ENCODE results near the gene DCAF7.

Gene DCAF7

DNA sequence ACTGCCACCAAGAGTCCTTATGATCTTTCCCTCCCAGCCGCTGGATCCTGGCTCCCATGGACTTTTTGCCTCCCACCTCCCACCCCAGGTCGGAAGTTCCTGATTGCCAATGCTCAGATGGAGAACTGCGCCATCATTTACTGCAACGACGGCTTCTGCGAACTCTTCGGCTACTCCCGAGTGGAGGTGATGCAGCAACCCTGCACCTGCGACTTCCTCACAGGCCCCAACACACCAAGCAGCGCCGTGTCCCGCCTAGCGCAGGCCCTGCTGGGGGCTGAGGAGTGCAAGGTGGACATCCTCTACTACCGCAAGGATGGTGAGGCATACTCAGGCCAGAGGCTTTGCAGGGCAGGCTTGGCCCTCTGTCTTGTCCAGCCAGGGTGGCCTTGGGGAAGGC is 26.2 kb upstream of the DCAF7 start:
- no peak for DNase-seq (ENCODE audit: low spot score)

DNA sequence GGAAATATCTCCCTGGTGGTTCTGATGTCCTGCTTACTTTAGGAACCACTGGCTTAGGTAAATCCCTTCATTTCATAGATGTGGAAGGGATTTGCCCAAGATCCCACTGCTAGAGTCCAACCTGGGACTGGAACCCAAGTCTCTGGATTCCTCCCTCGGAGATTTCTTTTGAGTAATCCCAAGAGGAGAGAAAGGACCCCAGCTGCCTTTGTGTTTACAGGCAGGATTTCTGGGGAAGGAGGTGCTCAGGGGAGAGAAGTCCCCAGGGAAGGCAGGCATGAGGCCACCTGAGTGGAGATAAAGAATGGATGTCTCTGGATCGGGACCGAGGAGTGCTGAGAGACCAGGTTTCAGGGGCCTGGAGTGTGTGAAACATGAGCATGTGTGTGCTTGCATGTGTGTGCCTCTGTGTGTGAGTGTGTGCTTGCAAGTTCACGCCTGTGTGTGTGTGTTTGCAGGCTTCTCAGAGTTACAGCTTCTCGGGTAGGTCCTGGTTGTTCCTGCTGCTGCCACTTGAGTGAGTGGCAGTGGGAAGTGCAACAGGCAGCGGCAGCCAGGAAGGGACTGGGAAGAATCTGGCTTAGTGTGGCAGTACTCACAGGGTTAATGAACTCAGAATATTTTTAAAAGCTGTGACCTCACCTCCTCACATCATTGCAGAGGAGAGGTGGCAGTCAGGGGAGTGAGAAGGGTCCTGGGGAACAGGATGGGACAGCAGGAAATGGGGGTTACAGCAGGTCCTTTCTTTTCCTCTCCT is 24.9 kb upstream of the DCAF7 start:
- no peak for DNase-seq (ENCODE audit: low spot score)

DNA sequence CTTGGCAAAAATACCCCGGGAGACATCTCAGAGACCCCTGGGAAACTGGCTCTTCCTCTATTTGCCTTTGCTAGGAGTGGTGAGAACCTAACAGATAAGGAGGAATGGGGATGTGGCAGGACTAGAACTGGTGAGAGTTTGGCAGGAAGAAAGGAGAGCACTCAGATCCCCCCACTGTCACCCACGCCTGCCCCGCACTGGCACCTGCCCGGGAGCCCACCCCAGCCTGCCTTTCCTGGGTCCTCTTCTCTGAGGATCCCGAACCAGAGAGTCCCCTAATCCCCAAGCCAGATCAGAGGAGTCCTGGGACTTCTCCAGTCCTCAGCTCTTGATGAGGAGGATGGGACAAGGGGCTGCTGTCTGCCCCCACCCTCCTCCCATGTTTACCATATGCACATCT is 23.4 kb upstream of the DCAF7 start:
- no peak for DNase-seq (ENCODE audit: low spot score)

DNA sequence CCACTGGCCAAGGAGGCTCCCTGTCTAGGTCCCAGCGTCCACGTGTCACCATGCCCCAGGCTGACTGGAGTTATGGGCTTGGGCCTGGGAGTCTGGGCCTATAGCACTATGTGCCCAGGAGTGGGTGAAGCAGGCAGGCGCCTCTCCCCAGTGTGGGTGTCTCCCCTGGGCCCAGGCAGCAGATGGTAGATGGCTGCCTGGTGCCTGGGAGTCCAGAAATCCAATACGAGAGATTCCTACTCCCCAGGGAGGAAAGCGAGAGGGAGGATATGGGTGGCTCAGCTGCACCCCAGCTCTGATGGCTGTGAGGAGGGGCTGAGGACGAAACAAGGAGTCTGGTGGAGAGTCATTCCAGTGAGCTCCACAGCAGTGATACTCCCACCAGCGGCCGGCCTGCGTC is 22.1 kb upstream of the DCAF7 start:
- DNase-seq (ENCODE audit: low spot score) = no peak

DNA sequence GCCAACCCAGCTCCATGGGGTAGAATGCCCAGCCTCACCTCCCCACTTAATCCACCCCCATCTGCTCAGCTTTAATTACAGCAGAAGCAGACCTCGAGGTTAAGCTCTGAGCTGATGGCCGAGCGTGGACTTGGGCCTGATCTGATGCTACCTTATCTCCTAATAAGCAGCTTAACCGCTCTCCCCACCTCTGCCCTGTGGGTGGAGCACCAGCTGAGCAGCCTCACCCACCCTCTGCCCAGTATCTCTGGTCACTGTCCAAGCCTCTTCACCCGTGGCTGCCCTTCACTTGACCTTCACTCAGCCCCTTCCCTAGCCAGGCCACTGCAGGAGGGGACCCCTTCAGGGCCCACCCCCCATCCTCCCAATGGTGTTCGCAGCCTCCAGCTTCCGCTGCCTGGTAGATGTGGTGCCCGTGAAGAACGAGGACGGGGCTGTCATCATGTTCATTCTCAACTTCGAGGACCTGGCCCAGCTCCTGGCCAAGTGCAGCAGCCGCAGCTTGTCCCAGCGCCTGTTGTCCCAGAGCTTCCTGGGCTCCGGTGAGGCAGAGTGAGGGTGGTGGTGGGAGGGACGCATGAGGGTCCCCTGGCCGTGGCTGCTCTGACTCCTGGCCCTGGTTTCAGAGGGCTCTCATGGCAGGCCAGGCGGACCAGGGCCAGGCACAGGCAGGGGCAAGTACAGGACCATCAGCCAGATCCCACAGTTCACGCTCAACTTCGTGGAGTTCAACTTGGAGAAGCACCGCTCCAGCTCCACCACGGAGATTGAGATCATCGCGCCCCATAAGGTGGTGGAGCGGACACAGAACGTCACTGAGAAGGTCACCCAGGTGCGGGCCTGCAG is 20.3 kb upstream of the DCAF7 start:
- no peak for DNase-seq (ENCODE audit: low spot score)

DNA sequence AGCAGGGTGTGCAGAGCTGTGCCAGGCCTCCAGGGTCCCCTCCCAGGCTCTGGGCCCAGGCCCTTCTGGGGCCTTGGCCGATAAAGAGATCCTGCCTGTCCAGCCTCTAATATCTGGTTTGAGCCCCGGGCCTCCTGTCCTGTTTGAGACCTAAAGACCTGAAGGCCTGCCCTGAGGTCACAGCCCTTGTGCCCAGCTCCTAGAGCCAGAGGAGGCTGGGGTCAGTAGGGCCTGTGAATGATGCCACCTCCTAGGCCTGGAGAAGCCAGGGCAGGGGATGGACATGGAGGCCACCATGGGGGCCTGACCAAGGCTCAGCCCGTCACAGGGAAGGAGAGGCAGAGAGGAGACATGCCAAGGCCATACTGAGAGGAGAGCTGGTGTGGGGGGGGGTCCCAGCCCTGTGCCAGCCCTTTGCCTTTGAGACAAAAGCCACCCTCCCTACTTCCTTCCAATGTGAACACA is 19.7 kb upstream of the DCAF7 start:
- DNase-seq (ENCODE audit: low spot score) = no peak

DNA sequence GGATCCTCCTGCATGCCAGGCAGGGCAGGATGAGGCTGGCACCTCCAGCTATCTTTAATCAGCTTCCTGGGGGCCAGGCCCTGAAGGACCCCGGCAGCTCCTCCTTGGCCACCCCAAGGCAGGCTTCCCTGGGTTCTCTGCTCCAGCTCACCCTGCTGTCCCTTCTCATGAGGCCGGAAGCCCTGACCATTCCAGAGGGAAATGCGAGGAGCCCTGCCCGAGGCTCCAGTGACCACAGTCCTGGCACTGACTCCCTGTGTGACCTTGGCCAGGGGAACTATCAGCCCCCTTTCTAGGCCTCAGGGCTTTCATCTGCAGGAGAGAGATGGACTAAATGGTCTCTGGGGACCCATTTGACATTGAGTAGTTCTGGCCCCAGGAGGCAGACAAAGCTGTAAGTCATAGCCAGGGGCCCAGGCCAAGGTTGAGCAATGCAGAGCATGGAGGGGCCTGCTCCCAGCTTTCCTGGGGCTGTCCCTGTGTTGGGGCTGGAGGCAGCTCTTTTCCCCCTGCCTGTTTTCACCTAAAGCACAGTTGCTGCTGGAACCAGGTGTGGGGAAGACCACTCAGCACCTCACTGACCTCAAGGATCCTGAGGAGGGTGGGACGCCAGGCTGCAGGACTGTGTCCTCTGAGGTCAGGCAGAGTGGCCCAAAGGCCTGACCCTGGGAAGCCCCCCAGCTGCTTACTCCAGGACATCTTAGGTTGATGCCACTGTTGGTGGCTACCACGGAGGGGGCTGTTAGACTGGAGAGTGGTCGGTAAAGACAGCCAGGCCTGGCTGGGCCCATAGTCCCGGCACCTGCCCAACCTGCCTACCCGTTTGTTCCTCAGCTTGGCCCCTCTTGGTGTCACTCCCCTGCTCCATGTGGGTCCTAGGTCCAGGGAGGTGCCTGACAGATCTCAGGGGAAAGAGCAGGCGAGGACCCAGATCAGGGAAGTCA is 19.0 kb upstream of the DCAF7 start:
- DNase-seq (ENCODE audit: low spot score) = no peak

DNA sequence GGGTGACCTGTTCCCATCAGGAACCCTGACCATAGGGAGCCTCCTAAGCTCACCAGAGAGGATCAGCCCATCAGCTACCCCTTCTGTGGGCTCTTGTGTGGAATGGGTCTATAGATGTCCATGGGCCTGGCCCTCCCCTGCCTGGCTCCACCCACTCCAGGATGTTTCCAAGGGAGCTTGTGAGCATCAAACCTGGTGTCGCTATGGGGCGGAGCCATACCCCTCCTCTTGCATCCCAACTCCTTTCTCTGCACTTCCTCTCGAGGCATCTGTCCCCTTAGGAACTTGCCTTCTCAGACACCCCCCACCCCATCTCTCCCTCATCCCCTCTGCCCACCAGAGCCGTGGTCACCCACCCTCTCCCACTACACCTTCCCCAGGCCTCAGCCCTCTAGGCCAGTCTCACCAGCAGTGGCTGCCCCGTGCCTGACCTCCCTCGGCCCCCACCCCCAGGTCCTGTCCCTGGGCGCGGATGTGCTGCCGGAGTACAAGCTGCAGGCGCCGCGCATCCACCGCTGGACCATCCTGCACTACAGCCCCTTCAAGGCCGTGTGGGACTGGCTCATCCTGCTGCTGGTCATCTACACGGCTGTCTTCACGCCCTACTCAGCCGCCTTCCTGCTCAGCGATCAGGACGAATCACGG is 16.7 kb upstream of the DCAF7 start:
- DNase-seq (ENCODE audit: low spot score) = no peak

DNA sequence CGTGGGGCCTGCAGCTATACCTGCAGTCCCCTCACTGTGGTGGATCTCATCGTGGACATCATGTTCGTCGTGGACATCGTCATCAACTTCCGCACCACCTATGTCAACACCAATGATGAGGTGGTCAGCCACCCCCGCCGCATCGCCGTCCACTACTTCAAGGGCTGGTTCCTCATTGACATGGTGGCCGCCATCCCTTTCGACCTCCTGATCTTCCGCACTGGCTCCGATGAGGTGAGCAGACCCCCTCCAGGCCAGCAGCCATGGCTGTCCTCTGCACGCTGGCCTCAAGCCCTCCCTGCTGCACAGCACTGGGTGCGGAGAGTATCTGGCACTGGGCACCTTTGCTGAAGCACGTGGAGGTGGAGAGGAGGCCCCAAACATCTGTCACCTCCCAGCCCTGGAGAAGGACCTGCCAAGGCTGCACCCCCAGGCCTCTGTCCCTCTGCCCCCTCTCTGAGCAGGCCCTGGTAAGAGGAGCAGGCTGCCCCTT is 16.2 kb upstream of the DCAF7 start:
- no peak for DNase-seq (ENCODE audit: low spot score)

DNA sequence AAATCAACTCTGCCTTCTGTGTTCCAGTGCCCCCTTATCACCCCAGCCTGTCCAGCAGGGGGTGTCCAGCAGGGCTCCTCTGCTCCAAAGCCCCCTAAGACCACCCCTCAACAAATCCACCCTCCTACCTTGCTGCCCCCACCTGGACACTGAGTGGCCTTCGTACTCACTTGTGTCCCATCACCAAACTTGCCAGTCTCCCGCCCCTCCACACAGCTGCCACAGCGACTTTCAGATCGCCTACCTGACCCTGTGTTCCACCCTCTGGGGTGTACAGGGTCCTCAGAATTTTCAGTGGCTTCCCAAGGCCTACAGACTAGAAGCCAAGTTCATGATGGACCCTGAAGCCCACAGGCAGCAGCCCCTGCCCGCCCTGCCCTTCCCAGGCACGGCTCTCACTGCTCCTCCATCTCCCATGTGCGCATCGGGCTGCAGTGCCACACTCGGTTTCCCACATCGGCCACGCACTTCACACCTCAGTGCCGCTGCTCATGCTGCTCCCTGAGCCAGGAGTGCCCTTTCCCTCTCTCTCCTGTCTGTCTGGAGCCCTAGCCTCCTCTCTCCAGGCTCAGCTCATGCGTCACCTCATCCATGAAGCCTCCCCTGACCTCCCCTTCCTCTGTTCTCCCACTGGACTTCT is 15.3 kb upstream of the DCAF7 start:
- DNase-seq (ENCODE audit: low spot score) = no peak

DNA sequence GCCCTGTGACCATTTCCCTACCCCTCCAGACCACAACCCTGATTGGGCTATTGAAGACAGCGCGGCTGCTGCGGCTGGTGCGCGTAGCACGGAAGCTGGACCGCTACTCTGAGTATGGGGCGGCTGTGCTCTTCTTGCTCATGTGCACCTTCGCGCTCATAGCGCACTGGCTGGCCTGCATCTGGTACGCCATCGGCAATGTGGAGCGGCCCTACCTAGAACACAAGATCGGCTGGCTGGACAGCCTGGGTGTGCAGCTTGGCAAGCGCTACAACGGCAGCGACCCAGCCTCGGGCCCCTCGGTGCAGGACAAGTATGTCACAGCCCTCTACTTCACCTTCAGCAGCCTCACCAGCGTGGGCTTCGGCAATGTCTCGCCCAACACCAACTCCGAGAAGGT is 14.6 kb upstream of the DCAF7 start:
- no peak for DNase-seq (ENCODE audit: low spot score)

DNA sequence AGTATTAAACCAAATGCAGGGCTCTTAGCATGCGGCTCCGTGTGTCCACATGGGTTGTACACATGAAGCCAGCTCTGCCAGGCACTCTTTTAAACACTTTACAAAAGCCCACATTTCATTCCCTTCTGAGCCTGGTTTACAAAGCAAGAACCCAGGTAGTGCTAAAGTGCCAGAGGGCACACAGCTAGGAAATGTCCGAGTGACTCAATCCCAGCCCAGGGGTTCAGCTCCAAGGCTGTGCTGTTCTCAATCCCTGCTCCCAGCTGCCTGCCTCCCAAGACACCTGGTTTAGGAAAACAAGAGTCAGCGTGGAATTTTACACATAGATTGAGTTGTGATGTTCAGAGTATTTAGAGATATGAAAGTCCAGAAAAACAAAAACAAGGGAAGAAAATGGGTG is 13.3 kb upstream of the DCAF7 start:
- no peak for DNase-seq (ENCODE audit: low spot score)

DNA sequence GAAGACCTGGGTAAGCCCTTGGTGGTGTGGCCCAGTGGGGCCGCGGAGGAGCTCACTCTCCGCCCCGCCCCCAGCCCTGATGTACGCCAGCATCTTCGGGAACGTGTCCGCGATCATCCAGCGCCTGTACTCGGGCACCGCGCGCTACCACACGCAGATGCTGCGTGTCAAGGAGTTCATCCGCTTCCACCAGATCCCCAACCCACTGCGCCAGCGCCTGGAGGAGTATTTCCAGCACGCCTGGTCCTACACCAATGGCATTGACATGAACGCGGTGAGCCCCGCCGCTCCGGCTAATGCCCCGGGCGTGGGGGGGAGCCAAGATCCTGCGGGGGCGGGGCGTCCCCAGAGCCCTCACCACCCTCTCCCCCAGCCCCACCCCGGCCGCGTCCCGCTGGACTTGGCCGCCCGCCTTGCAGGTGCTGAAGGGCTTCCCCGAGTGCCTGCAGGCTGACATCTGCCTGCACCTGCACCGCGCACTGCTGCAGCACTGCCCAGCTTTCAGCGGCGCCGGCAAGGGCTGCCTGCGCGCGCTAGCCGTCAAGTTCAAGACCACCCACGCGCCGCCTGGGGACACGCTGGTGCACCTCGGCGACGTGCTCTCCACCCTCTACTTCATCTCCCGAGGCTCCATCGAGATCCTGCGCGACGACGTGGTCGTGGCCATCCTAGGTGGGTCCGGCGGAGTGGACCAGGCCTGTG is 12.1 kb upstream of the DCAF7 start:
- DNase-seq (ENCODE audit: low spot score) = no peak

DNA sequence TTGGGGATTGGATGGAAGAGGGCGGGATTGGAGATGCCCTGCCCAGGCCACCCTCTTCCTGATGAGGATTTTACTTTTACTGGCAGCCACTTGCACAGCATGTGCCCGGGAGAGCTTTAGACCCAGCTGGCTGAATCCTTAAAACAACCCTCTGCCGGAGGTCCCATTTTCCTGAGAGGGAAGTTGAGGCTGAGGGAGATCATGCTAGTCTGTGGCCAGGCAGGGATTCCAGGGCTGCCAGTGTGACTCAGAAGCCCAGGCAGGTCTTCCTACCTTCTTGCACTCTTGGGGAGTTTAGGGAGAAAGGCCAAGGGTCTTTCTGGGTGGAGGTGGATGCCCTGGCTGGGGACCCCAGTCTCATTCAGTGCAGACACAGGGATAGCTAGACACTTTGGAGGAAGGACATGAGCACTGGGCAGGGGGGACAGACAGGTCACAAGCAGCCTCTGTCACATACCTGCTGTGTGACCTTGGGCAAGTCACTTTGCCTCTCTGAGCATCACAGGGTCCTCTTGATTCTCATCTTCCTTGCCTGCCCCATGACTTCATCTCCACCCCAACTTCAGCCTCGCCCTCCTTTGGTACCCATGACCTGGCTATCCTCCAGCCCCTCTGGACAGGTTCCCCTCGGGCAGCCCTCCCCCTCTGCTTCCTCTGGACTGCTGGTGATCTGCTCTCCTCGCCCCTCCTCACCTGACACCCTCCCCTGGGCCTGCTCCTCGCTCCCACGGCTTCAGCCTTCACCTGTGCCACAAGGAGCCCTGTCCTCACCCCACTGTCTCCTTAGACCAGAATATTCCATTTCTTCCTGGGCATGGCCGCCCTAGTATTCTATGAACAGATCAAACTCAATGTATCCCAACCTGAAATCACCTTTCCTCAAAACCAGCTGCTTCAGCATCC is 11.3 kb upstream of the DCAF7 start:
- no peak for DNase-seq (ENCODE audit: low spot score)

DNA sequence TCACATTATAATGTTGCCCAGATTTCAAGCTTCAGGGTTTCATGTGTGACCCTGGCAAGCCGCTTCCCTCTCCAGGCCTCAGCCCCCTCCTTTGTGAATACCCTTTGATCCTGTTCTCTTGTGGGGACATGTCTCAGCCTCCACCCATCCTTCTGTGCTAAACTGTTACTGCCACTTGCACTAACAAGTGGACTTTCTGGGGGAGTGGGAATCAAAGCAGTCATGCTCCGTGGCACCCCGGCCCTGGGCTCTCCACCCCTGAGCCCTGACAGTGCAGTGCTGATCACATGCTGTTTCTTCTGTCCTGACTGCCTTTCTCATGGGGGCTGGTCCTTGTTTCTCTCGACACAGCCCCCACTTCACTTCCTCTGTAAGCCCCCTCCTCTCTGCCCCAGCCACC is 9.7 kb upstream of the DCAF7 start:
- DNase-seq (ENCODE audit: low spot score) = no peak

DNA sequence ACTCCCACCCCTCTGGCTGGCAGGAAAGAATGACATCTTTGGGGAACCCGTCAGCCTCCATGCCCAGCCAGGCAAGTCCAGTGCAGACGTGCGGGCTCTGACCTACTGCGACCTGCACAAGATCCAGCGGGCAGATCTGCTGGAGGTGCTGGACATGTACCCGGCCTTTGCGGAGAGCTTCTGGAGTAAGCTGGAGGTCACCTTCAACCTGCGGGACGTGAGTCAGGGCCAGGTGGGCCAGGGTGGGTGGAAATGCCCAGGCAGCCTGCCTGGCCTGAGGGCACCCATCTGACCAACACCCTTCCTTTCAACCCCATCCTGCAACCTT is 8.1 kb upstream of the DCAF7 start:
- DNase-seq (ENCODE audit: low spot score) = no peak

DNA sequence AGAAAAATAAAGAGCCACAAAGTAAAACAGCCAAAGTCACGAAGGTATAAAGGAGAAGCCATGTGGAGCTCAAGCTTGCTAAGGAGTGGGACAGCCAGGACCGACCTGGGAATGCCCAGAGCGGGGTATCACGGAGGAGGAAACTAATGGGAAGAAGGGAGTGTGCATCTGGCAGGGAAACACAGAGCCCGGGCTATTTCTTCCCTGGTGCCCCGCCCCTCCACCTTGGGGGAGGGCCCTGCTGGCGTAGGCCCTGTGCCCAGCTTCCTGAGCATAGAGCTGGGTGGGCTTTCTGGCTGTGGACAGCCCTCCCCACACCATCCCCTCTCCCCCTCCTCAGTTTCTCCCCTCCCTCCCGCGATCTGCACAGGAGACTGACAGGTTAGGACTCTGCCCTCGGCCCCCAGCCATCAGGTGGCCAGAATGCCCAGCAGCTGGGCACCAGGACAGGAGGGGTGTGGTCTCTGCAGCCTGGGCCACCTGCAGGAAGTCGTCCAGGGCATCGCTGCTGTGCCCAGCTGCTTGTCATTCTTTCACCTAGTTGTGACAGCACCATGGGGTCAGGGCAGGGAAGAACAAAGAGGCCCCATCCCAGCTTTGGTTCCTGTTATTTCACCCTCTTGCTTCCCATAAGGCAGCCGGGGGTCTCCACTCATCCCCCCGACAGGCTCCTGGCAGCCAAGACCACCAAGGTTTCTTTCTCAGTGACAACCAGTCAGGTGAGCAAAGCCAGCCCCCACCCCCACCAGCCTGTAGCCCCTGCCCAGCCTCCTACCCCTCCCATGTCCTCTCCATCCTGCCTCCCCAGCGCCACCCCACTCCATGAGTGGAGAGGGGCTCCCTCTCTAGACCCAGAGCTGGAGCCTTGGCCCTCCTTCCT is 7.1 kb upstream of the DCAF7 start:
- DNase-seq (ENCODE audit: low spot score) = peak; percentile 2

DNA sequence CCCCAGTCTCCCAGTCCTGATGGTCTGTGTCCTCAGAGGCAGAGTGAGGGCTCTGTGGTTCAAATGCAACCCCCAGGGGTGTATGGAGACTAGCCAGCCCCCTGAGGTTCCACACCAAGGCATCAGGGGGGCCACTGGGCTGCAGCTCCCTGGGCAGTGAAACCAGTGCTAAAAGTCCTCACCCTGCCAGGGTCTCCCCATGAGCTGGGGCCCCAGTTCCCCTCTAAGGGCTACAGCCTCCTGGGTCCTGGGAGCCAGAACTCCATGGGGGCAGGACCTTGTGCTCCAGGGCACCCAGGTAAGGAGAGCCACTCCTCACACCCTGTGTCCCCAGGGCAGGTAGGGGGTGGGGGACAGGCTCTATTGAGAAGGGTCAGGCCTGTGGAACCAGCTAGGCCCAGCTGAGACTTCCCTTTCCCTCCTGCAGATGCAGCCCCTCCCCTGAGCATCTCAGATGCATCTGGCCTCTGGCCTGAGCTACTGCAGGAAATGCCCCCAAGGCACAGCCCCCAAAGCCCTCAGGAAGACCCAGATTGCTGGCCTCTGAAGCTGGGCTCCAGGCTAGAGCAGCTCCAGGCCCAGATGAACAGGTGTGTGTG is 6.4 kb upstream of the DCAF7 start:
- peak; percentile 2 for DNase-seq (ENCODE audit: low spot score)

All from AG20443 (cell line).